GM12801 (cell line): ENCODE measurements around the gene ALG1.

Experiments
- CTCF ChIP-seq: IDR thresholded peaks from one replicate; pipeline ENCODE4 v1.5.1; 2011; ENCODE audit warnings: control low read depth; ENCODE audit not compliant: insufficient read length; ENCODE audit errors: extremely low read depth

The ALG1 gene

GRCh38 chr16:5070431-5071186, 1.0 kb upstream of the ALG1 start:
- TF ChIP-seq CTCF = no peak

GRCh38 chr16:5071341-5071680, 332 bp upstream of the ALG1 start:
- TF ChIP-seq CTCF = no peak

GRCh38 chr16:5072334-5073278, 963 bp downstream of the ALG1 start:
- no peak for TF ChIP-seq CTCF

GRCh38 chr16:5073279-5073629, 1.6 kb downstream of the ALG1 start:
- TF ChIP-seq CTCF = no peak

- no peak for TF ChIP-seq CTCF
These were observed 4.0 kb downstream of the ALG1 start for GRCh38 chr16:5075637-5076036.

GRCh38 chr16:5077304-5077703, 5.7 kb downstream of the ALG1 start:
- no peak for TF ChIP-seq CTCF

- TF ChIP-seq CTCF = no peak
These were observed 7.0 kb downstream of the ALG1 start for GRCh38 chr16:5078626-5079025.
